Fibroblast of the conjunctiva (primary cell): ENCODE results near the gene NCOR1.
"Not testable (repeated sequence)": the region's sequence is repeated elsewhere in the genome, so short reads cannot be mapped to it uniquely, and the experiment has no call there.

Experiments used
- DNase-seq: peaks from one replicate; pipeline ENCODE4 v3.0.0-alpha.2; 2010; ENCODE audit warnings: low read depth

The NCOR1 gene

GRCh38 chr17:16086957-16087356 lies 128.4 kb downstream of the NCOR1 start:
- DNase-seq, result no peak

GRCh38 chr17:16085066-16085699 lies 130.2 kb downstream of the NCOR1 start:
- peak; percentile 43 for DNase-seq

GRCh38 chr17:16083223-16083622 lies 132.1 kb downstream of the NCOR1 start:
- DNase-seq, result no peak

DNA sequence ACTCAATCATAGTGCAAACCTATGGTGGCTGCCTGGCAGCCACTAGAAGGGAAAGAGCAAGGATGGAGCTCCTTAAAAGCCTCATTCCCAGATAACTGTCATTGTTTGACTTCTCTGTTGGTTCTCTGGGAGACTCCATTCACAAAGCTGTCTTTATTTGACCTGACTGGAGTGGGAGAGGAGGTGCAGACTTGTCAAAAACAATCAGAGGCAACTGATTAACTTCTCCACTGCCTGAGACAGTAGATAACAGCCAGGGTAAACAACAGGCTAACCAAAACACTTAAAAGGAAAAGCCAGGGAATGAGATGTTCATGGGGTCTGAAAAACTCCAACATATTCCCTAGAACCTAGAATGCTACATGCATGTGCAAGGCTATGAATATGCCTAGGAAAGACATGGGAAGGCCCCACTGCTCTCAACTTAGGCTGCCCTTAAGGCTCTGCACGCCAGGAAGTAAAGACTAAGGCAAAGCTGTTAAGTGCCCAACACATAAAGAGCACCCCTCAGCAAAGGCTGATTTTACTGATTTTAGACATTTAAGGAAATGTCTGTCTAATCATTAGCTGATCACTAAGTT lies 133.7 kb downstream of the NCOR1 start:
- no peak for DNase-seq

GRCh38 chr17:16080366-16080765 lies 135.0 kb downstream of the NCOR1 start:
- DNase-seq, result no peak

DNA sequence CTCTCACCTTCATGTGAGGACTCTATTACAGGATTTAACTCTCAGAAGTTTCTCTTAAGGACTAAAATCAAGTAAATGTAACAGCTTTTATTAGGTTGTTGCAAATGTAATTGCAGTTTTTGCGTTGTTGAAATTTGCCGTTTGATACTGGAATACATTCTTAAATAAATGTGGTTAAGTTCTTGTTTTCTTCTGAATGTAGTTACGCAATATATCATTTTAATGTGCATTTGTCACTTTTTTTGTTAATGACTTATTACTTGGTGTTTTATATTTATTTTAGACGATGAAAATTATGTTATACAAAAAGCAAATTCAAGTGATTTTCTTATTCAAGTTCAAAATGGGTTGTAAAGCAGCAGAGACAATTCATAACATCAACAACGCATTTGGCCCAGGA lies 139.4 kb downstream of the NCOR1 start:
- no peak for DNase-seq

DNA sequence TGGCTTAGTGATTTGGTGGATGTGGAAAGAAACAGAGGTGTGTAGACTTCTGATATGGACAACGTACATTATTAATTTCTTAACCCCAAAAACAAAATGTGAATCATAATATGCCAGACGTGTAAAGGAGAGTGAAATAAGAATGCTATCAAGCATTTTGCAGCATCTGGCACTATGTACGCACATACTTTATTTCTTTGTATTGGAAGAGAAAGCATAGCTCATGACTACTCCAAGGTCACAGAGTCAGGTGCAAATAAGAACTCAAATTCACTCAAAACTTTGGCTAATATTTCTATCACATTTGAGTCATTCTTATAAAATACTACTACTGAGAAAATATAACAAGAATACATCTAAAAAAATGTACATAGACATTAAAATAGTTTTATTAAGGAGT lies 140.9 kb downstream of the NCOR1 start:
- no peak for DNase-seq

- no peak for DNase-seq
These were observed 141.5 kb downstream of the NCOR1 start for GRCh38 chr17:16073845-16074244.

DNA sequence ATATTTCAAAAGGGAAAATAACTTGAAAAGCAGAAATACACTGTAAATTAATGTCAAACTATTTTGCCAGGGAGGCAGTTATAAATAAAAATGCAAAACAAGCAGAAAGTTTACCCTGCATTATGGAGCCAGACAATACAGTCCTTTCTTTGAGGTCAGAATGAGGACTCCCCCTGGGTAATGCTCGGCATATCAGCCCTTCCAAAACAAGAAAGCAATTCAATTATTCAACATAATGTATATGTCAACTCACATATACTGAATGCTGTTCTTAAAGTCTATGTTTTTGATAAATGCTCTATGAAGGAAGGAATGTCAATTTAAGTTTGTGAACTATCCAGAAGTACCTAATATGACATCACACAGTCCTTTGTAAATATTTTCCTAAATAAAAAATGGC lies 143.3 kb downstream of the NCOR1 start:
- DNase-seq, result no peak

DNA sequence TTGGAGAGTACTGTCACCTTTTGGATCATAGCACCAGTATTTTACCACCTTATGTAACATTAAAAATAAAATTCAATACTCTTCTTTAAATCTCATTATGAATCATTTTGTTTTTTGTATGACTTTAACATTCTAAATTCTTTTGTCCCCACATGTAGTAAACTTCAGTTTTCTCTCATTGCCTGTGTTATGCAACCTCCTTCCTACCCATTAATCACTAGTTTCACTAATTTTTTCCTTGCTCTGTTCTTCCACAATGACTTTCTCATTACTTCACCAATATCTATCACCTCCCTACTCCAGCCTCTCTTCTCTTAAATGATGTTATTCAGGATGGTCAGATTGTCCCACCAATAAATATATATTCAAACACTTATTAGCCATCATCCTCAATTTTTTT lies 147.0 kb downstream of the NCOR1 start:
- no peak for DNase-seq

- no peak for DNase-seq
These were observed 149.2 kb downstream of the NCOR1 start for GRCh38 chr17:16066125-16066524.

DNA sequence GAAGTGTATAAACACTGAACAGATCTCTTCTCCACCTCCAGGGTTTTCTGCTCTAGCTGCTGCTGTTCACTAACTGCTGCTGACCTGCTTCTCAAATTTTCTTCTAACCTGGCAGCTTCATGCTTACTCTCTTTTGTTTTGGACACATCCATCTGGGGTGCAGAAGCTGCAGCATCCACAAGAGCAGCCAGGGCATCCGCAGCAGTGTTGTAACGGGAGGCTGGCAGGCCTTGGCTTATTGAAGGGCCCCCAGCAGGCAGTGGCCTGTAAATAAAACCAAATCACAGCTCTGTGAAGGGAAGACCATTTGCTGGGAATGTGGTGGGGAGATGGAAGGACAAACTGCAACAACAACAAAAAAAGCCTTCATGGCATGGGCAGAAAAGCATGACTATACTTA lies 153.7 kb downstream of the NCOR1 start:
- no peak for DNase-seq

GRCh38 chr17:16055139-16055538 lies 160.2 kb downstream of the NCOR1 start:
- DNase-seq, result not testable (repeated sequence)

DNA sequence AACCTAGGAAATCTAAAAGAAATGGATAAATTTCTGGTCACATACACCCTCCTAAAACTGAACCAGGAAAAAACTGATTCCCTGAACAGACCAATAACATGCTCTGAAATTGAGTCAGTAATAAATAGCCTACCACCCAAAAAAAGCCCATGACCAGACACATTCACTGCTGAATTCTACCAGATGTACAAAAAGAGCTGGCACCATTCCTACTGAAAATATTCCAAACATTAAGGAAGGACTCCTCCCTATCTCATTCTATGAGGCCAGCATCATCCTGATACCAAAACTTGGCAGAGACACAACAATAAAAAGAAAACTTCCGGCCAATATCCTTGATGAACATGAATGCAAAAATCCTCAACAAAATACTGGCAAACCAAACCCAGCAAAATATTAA lies 162.8 kb downstream of the NCOR1 start:
- DNase-seq, result no peak

DNA sequence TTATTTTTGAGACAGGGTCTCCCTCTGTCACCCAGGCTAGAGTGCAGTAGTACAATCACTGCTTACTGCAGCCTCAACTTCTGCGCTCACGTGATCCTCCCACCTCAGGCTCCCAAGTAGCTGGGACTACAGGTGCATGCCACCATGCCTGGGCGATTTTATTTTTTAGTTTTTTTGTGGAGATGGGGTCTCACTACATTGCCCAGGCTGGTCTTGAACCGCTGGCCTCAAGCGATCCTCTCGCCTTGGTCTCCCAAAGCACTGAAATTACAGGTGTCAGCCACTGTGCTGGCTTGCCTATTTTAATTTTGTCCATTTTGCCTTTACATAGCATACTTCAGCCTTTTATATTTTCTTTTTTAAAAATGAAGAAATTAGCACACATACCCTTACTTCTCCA lies 164.5 kb downstream of the NCOR1 start:
- DNase-seq, result no peak

DNA sequence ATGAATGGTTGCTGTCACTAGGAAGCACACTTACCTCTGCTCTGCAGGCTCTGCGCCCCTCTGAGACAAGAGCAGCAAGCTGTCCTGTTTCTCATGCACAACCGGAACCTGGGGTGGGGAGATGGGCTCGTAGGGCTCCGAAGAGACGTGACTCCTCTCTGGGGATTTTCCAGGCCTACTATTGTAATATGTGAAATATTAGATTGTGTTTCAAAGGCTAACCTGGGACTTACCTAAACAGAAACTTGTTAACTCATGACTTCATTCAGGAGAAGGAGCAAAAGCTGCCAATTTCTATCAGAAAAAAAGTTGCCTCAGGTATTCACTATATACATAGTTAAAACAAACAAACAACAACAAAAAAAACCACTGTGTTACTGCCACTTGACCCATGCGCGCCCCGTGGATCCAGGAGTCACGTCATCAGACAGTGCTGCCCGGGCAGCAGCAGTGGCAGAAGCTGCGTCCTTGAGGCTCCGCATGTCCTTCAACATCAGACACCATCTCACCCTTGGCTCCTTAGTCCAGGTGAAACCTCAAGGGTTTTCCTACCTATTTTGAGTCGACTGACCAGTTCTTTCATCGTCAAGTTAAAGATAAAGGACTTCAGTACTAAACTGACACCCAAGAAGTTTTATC lies 166.4 kb downstream of the NCOR1 start:
- no peak for DNase-seq

DNA sequence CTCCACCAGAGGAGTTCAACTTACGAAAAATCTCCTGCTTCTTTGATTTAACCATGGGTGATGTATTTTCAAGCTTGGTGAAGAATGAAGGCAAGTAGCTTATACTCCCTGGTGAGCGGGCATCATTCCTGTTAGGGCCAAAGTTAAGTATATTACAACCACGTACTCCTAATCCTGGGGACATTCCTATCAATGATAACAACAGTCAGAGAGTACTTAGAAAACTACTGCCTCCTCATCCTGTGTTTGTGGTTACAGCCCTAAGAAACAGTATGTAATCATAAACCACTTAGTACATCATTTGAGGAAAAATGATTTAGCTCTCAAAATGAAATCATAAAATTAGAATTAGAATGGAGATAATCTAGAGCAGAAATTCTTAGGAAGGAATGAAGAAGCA lies 168.4 kb downstream of the NCOR1 start:
- no peak for DNase-seq

GRCh38 chr17:16044487-16044886 lies 170.8 kb downstream of the NCOR1 start:
- no peak for DNase-seq

DNA sequence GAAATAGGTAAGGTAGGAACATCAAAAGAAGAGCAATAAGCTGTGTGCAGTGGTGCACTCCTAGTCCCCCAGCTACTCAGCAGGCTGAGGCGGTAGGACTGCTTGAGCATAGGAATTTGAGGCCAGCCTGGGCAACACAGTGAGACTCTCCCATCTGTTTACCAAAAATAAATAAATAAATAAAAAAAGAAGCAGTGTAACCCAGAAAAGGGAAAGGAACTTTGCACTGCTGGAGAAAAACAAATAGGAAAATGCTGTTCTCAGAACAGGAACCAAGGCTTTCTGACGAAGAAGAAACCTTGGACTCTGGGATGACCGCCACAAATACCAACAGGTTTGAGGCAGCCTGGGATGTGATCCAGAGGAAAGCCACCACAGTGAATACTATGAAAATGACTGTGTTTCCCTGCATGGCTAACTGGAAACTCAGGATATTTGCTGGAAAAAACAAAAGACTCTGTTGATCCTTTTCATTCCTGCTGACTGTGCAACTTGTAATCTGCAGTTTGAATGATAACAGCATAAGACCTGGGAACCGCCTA lies 174.6 kb downstream of the NCOR1 start:
- no peak for DNase-seq

DNA sequence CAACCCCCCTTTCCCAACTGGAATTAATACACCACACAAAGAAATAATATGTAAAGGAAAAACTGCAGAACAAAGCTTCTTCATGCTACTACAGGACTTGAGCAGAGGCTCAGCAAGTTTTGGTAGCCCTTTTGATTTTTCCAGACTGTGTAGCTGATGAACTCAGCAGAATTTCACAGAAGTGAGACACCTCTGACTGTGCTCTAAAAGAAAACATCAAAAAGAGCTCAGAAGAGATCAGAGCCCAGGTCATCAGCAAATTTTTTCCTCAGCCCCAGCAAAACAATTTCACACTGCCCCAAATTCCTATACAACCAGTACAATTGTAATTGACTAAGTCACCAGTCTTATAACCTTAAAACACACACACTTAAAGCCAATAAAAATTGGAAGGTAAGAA lies 177.7 kb downstream of the NCOR1 start:
- DNase-seq, result no peak

- DNase-seq, result no peak
These were observed 179.1 kb downstream of the NCOR1 start for GRCh38 chr17:16036261-16036660.

GRCh38 chr17:16033729-16034349 lies 181.5 kb downstream of the NCOR1 start:
- DNase-seq, result no peak
